ENCODE measurements around the gene QKI. TPM values are rescaled to one million over a fixed set of nuclear protein-coding genes. Genes with fewer than 3 reads are reported as not detected.

Gene QKI
- total RNA-seq, 1 donor from 2014 or later = 156 TPM

GRCh38 chr6:163485388-163485851 lies 70.9 kb downstream of the QKI start:
- DNase-seq (ENCODE audit: low read depth in 2 of 2) = no peak

- DNase-seq (ENCODE audit: low read depth in 2 of 2) = no peak
Measured at GRCh38 chr6:163486821-163487220, 72.3 kb downstream of the QKI start.

GRCh38 chr6:163487606-163488005 lies 73.1 kb downstream of the QKI start:
- DNase-seq (ENCODE audit: low read depth in 2 of 2) = no peak

GRCh38 chr6:163489584-163489983 lies 75.1 kb downstream of the QKI start:
- DNase-seq (ENCODE audit: low read depth in 2 of 2) = no peak

GRCh38 chr6:163490826-163491577 lies 76.5 kb downstream of the QKI start:
- peak; percentile 77 to 85 for DNase-seq (ENCODE audit: low read depth in 2 of 2)

- no peak for DNase-seq (ENCODE audit: low read depth in 2 of 2)
Measured at GRCh38 chr6:163491737-163492300, 77.3 kb downstream of the QKI start.

- peak in 1 of 2 donors; percentile 14 for DNase-seq (ENCODE audit: low read depth in 2 of 2)
Measured at GRCh38 chr6:163494279-163494727, 79.8 kb downstream of the QKI start.

- no peak for DNase-seq (ENCODE audit: low read depth in 2 of 2)
Measured at GRCh38 chr6:163496205-163496604, 81.7 kb downstream of the QKI start.

- no peak for DNase-seq (ENCODE audit: low read depth in 2 of 2)
Measured at GRCh38 chr6:163500105-163500504, 85.6 kb downstream of the QKI start.

- DNase-seq (ENCODE audit: low read depth in 2 of 2) = no peak
Measured at GRCh38 chr6:163501026-163501425, 86.5 kb downstream of the QKI start.

- DNase-seq (ENCODE audit: low read depth in 2 of 2) = no peak
Measured at GRCh38 chr6:163501439-163501838, 86.9 kb downstream of the QKI start.

- no peak for DNase-seq (ENCODE audit: low read depth in 2 of 2)
Measured at GRCh38 chr6:163504984-163505640, 90.6 kb downstream of the QKI start.

GRCh38 chr6:163507965-163508364 lies 93.4 kb downstream of the QKI start:
- DNase-seq (ENCODE audit: low read depth in 2 of 2) = no peak

- no peak for DNase-seq (ENCODE audit: low read depth in 2 of 2)
Measured at GRCh38 chr6:163513003-163513402, 98.5 kb downstream of the QKI start.

- DNase-seq (ENCODE audit: low read depth in 2 of 2) = no peak
Measured at GRCh38 chr6:163513570-163514166, 99.2 kb downstream of the QKI start.

- DNase-seq (ENCODE audit: low read depth in 2 of 2) = no peak
Measured at GRCh38 chr6:163516908-163517307, 102.4 kb downstream of the QKI start.

GRCh38 chr6:163520956-163521355 lies 106.4 kb downstream of the QKI start:
- no peak for DNase-seq (ENCODE audit: low read depth in 2 of 2)

- no peak for DNase-seq (ENCODE audit: low read depth in 2 of 2)
Measured at GRCh38 chr6:163522033-163522432, 107.5 kb downstream of the QKI start.

GRCh38 chr6:163525926-163526325 lies 111.4 kb downstream of the QKI start:
- DNase-seq (ENCODE audit: low read depth in 2 of 2) = no peak

GRCh38 chr6:163526346-163526745 lies 111.8 kb downstream of the QKI start:
- DNase-seq (ENCODE audit: low read depth in 2 of 2) = no peak

- DNase-seq (ENCODE audit: low read depth in 2 of 2) = no peak
Measured at GRCh38 chr6:163527291-163527690, 112.8 kb downstream of the QKI start.

GRCh38 chr6:163529605-163530004 lies 115.1 kb downstream of the QKI start:
- peak in 1 of 2 donors; percentile 50 for DNase-seq (ENCODE audit: low read depth in 2 of 2)

All from dermis microvascular lymphatic vessel endothelial cell (primary cell).